Gastroesophageal sphincter (tissue), 3 donors: ENCODE measurements around the gene SPECC1L.

Source experiments
- CTCF ChIP-seq, 4 experiments: fragments of 200-600 bp in 2 of 4; fragments of 450-650 bp in 2 of 4; sonication (generic) in 1 of 4; IDR thresholded peaks; one replicate each; pipeline ENCODE4 v1.5.1; 2017 to 2019; ENCODE audit warnings: antibody characterized with exemption in 4 of 4, mild to moderate bottlenecking in 2 of 4, moderate library complexity in 2 of 4
- EP300 ChIP-seq: sonication (generic); formaldehyde crosslinking; IDR thresholded peaks from one replicate; pipeline ENCODE4 v1.6.1; 2017; ENCODE audit warnings: antibody characterized with exemption, mild to moderate bottlenecking
- POLR2A ChIP-seq, 2 donors: fragments of 450-650 bp; IDR thresholded peaks; one replicate each; pipeline ENCODE4 v1.6.1; 2017; ENCODE audit warnings: antibody characterized with exemption in 2 of 2, mild to moderate bottlenecking in 2 of 2, moderate library complexity in 1 of 2

GRCh38 chr22:24445481-24446259 lies 175.0 kb downstream of the SPECC1L start:
- TF ChIP-seq EP300 (no peak), CTCF (IDR thresholded peaks at IDR 0.05) (no peak), POLR2A (IDR thresholded peaks at IDR 0.05) (no peak)
